Activated CD8-positive, alpha-beta T cell treated with anti-CD3 and anti-CD28 coated beads for 36 hours (primary cell): Measurements from ENCODE around the gene NFKBIZ. TPM values are rescaled to one million over a fixed set of nuclear protein-coding genes. Genes with fewer than 3 reads are reported as not detected.

Experiments used
- ATAC-seq: fragments of 200-7000 bp; cut with Tn5 transposase; one replicate; pipeline ENCODE4 v1.10.0; 2021; ENCODE audit warnings: mild to moderate bottlenecking, moderate library complexity
- CTCF ChIA-PET: fragments of 350-600 bp; sonication (Branson Sonifier 250); formaldehyde crosslinking; loops from one replicate; lab custom pipeline; 2021; ENCODE audit warnings: antibody characterized with exemption; lab: Charles Lee
- POLR2A ChIA-PET: fragments of 350-600 bp; sonication (Branson Sonifier 250); formaldehyde crosslinking; loops from one replicate; lab custom pipeline; 2021; ENCODE audit warnings: antibody characterized with exemption; lab: Charles Lee
- DNase-seq: peaks from one replicate; pipeline ENCODE4 v3.0.0-alpha.2; 2020
- H3K27ac Mint-ChIP-seq: one replicate; pipeline ENCODE4 v1.8.0; 2021; ENCODE audit warnings: mild to moderate bottlenecking, mixed read lengths
- H3K27me3 Mint-ChIP-seq: one replicate; pipeline ENCODE4 v1.8.0; 2021; ENCODE audit warnings: mixed read lengths
- H3K36me3 Mint-ChIP-seq: one replicate; pipeline ENCODE4 v1.8.0; 2021; ENCODE audit warnings: low read depth, mixed read lengths
- H3K4me1 Mint-ChIP-seq: one replicate; pipeline ENCODE4 v1.8.0; 2021; ENCODE audit warnings: low read depth, mixed read lengths
- H3K4me3 Mint-ChIP-seq: one replicate; pipeline ENCODE4 v1.8.0; 2021; ENCODE audit warnings: mild to moderate bottlenecking, moderate library complexity, mixed read lengths
- H3K9me3 Mint-ChIP-seq: one replicate; pipeline ENCODE4 v1.8.0; 2021; ENCODE audit warnings: mixed read lengths
- intact Hi-C: fragments of 100-400 bp; cut with micrococcal nuclease; formaldehyde crosslinking; loops from one replicate; pipeline ENCODE4 v1.10.0; 2022
- total RNA-seq, 2 experiments: library from RNA; stranded (reverse); gene quantifications; one replicate each; pipeline ENCODE4 v1.2.3, GENCODE V29; 2021
- TF ChIP-seq, protein P1 (sequence below): fragments of 200-600 bp; IDR thresholded peaks from one replicate; pipeline ENCODE4 v1.8.0; 2022; ENCODE audit warnings: antibody characterized with exemption, mild to moderate bottlenecking

NFKBIZ gene
- total RNA-seq, 2 experiments from 2014 or later = 62.1 to 70.6 TPM

DNA sequence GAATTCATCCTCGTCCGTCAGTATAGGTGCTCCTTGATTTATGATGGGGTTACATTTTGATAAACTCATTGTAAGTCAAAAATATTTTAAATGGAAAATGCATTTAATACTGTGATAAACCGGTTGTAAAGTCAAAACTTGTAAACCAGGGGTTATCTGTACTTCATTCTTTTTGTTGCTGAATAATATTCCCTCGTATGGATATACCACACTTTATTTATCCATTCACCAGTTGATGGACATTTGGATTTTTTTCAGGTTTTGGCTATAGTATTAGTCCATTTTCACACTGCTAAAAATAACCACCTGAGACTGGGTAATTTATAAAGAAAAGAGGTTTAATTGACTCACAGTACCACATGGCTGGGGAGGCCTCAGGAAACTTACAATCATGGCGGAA is 47.7 kb downstream of the NFKBIZ start:
- peaks cover 7% of the 10 kb centered on the region for H3K4me1 Mint-ChIP-seq
- TF ChIP-seq, protein P1, sequence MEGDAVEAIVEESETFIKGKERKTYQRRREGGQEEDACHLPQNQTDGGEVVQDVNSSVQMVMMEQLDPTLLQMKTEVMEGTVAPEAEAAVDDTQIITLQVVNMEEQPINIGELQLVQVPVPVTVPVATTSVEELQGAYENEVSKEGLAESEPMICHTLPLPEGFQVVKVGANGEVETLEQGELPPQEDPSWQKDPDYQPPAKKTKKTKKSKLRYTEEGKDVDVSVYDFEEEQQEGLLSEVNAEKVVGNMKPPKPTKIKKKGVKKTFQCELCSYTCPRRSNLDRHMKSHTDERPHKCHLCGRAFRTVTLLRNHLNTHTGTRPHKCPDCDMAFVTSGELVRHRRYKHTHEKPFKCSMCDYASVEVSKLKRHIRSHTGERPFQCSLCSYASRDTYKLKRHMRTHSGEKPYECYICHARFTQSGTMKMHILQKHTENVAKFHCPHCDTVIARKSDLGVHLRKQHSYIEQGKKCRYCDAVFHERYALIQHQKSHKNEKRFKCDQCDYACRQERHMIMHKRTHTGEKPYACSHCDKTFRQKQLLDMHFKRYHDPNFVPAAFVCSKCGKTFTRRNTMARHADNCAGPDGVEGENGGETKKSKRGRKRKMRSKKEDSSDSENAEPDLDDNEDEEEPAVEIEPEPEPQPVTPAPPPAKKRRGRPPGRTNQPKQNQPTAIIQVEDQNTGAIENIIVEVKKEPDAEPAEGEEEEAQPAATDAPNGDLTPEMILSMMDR = no peak
- H3K9me3 Mint-ChIP-seq = peaks cover 3% of the 10 kb centered on the region
- H3K4me3 Mint-ChIP-seq = no peak overlapping the region
- intact Hi-C loops = no loop called here
- ChIA-PET POLR2A (no interaction called here), CTCF (no interaction called here)
- H3K27ac Mint-ChIP-seq = no peak overlapping the region
- ATAC-seq (no peak), DNase-seq (no peak)
- no peaks in the 10 kb centered on the region for H3K27me3 Mint-ChIP-seq
- H3K36me3 Mint-ChIP-seq = no peaks in the 10 kb centered on the region

DNA sequence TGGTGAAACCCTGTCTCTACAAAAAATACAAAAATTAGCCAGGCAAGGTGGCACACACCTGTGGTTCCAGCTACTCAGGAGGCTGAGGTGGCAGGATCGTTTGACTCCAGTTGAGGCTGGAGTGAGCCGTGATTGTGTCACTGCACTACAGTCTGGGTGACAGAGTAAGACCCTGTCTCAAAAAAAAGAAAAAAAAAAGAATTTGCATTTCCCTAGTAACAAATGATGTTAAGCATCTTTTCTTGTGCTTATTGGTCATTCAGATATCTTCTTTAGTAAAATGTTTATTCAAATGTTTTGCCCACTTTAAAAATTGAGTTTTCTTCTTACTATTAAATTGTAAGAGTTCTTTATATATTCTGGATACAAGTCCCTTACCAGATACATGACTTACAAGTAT is 48.7 kb downstream of the NFKBIZ start:
- CTCF ChIA-PET = no interaction called here
- Mint-ChIP-seq H3K4me1 (peaks cover 10% of the 10 kb centered on the region), H3K27ac (no peak overlapping the region), H3K9me3 (peaks cover 3% of the 10 kb centered on the region), H3K27me3 (no peaks in the 10 kb centered on the region), H3K36me3 (no peaks in the 10 kb centered on the region), H3K4me3 (no peak overlapping the region)
- ATAC-seq (no peak), DNase-seq (no peak)
- intact Hi-C loops = no loop called here
- TF ChIP-seq, protein P1 = no peak
- POLR2A ChIA-PET = no interaction called here

DNA sequence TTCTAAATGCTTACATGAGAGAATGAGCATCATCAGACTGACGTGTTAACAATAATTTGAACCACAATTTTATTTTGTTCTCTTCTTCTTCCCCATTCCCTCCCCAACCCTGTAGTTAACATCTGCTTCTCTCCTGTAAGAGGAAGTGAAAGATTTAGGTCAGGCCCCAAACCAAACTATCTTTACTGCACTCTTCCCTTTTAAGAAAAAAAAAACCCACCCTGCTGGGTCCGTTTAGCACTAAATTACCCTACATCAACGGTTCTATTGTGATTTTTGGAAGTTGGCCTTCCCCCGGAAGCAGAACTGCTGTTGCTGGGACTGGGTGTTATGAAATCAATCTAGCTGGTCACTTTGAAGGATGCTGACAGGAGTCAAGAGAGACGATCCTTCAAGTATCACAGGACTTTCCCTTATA is 49.4 kb downstream of the NFKBIZ start:
- H3K36me3 Mint-ChIP-seq = no peaks in the 10 kb centered on the region
- ChIA-PET CTCF (interaction anchor here (1.5 kb wide), 1 partner anchor 330 kb away, joined by 5 read pairs; no protein-coding TSS in a partner anchor), POLR2A (no interaction called here)
- H3K4me1 Mint-ChIP-seq = peaks cover 10% of the 10 kb centered on the region
- H3K4me3 Mint-ChIP-seq = no peak overlapping the region
- H3K9me3 Mint-ChIP-seq = peaks cover 3% of the 10 kb centered on the region
- ATAC-seq (no peak), DNase-seq (no peak)
- no peak overlapping the region for H3K27ac Mint-ChIP-seq
- intact Hi-C loops = no loop called here
- TF ChIP-seq, protein P1 = no peak
- H3K27me3 Mint-ChIP-seq = no peaks in the 10 kb centered on the region

DNA sequence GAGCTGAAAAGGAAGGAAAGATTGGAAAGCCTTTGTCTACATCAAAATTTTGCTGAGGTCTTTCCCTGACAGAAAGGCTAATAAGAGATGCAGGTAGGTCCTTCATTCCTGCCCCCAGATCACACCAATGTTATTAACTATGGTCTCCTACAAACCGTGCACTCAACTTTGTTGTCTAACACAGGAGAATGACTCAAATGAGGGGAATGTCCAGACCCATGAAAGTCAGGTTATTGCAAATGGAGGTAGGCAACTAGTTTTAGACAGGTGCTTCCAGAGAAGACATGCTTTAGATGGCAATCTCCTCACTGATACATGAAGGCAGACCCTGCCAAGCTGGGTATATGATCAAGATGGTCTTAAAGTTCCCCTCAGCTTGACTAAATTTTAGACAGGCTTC is 51.0 kb downstream of the NFKBIZ start:
- no peaks in the 10 kb centered on the region for H3K36me3 Mint-ChIP-seq
- ChIA-PET POLR2A (no interaction called here), CTCF (interaction anchor here (1.1 to 2.3 kb wide), 3 partner anchors 10 to 325 kb away, joined by 5 to 7 read pairs (median 7); no protein-coding TSS in a partner anchor)
- H3K4me1 Mint-ChIP-seq = peaks cover 10% of the 10 kb centered on the region
- H3K9me3 Mint-ChIP-seq = peaks cover 1% of the 10 kb centered on the region
- H3K4me3 Mint-ChIP-seq = no peak overlapping the region
- H3K27me3 Mint-ChIP-seq = no peaks in the 10 kb centered on the region
- H3K27ac Mint-ChIP-seq = no peak overlapping the region
- no peak for DNase-seq
- ATAC-seq = no peak
- intact Hi-C loops = no loop called here
- TF ChIP-seq, protein P1 = no peak

DNA sequence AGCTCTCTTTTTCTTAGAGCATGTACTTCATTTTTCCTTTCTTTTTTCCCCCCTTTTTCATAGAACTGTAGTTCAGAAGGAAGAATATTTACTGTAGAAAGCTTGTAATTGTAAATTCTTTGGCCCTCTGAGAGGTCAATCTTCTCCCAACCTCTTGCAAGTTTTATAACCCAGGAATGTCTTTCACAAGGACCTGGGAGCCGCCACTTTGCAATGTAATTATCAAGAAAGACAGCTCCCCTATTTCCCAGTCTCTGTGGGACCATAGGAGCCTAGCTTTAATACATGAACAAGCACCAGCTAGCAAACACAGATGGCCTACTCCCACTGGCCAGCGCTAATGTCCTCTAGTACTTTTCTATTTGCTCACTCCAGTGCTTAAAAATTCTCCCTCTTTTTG is 51.4 kb downstream of the NFKBIZ start:
- ATAC-seq (no peak), DNase-seq (no peak)
- ChIA-PET POLR2A (no interaction called here), CTCF (interaction anchor here (1.1 to 2.3 kb wide), 4 partner anchors 10 to 328 kb away, joined by 3 to 7 read pairs (median 6); no protein-coding TSS in a partner anchor)
- Mint-ChIP-seq H3K36me3 (no peaks in the 10 kb centered on the region), H3K27me3 (no peaks in the 10 kb centered on the region), H3K9me3 (peaks cover 1% of the 10 kb centered on the region), H3K27ac (no peak overlapping the region), H3K4me1 (peaks cover 10% of the 10 kb centered on the region), H3K4me3 (no peak overlapping the region)
- TF ChIP-seq, protein P1 = no peak
- intact Hi-C loops = no loop called here
